ENCODE measurements around the gene MPST.
A peak's percentile ranks its signal among the peaks of the same experiment; 100 is the strongest.

MPST gene

GRCh38 chr22:37019309-37020191, at the start of gene MPST, which contains the start of gene TST:
TSS of gene MPST (plus strand) at chr22:37019742. CDS start at chr22:37019837, 95 bp downstream.
TSS of gene TST (minus strand) at chr22:37019447. CDS start at chr22:37018732, 715 bp downstream.
- TF ChIP-seq FOXK2 (IDR thresholded peaks at IDR 0.05): no peak
- TF ChIP-seq SP1 (IDR thresholded peaks at IDR 0.05): no peak
- no peak for TF ChIP-seq PKNOX1 (IDR thresholded peaks at IDR 0.05)
- TF ChIP-seq HDGF (IDR thresholded peaks at IDR 0.05; ENCODE audit: borderline replicate concordance): no peak
- TF ChIP-seq CTBP1 (IDR thresholded peaks at IDR 0.05; ENCODE audit: borderline replicate concordance): no peak
- 0 out of 2 replicates have a peak, but pooled peaks have one; percentile 72 for TF ChIP-seq LEF1 (IDR thresholded peaks at IDR 0.05; ENCODE audit: borderline replicate concordance)
- TF ChIP-seq L3MBTL2 (conservative IDR thresholded peaks at IDR 0.05): no peak
- TF ChIP-seq FOXA1 (IDR thresholded peaks at IDR 0.05): no peak
- peak; percentile 94 for TF ChIP-seq FOXM1 (IDR thresholded peaks at IDR 0.05; ENCODE audit: borderline replicate concordance)
- TF ChIP-seq ARNT (IDR thresholded peaks at IDR 0.05): peak; percentile 77
- TF ChIP-seq NFRKB (IDR thresholded peaks at IDR 0.05): no peak
- peak; percentile 89 for DNase-seq (ENCODE audit: extremely low spot score)
- CTCF ChIA-PET: interaction anchor here (0.8 kb wide), 2 partner anchors 164 to 178 kb away, joined by 3 to 6 read pairs; no protein-coding TSS in a partner anchor
- POLR2A ChIA-PET: interaction anchor here (0.9 to 3.4 kb wide), 15 partner anchors 10 to 244 kb away, joined by 3 to 21 read pairs (median 4); partner anchors contain the start of genes IFT27 and KCTD17

- POLR2A ChIA-PET: interaction anchor here (1.5 kb wide), 1 partner anchor 12 kb away, joined by 3 read pairs; no protein-coding TSS in a partner anchor
- TF ChIP-seq NFRKB (IDR thresholded peaks at IDR 0.05): no peak
- no peak for TF ChIP-seq ARNT (IDR thresholded peaks at IDR 0.05)
- no peak for DNase-seq (ENCODE audit: extremely low spot score)
- CTCF ChIA-PET: interaction anchor here (0.5 kb wide), 1 partner anchor 192 kb away, joined by 3 read pairs; no protein-coding TSS in a partner anchor
These were observed 48.0 kb upstream of the MPST start for GRCh38 chr22:36971341-36972125.

GRCh38 chr22:36976606-36977005, 42.9 kb upstream of the MPST start:
- DNase-seq (ENCODE audit: extremely low spot score): no peak
- CTCF ChIA-PET: interaction anchor here (0.6 to 2.2 kb wide), 8 partner anchors 9 to 455 kb away, joined by 3 to 7 read pairs (median 4); no protein-coding TSS in a partner anchor
- TF ChIP-seq BHLHE40 (IDR thresholded peaks at IDR 0.05; ENCODE audit: borderline replicate concordance): no peak
- TF ChIP-seq FOXM1 (IDR thresholded peaks at IDR 0.05; ENCODE audit: borderline replicate concordance): no peak
- TF ChIP-seq SUZ12 (IDR thresholded peaks at IDR 0.05): no peak
- TF ChIP-seq ZNF384 (IDR thresholded peaks at IDR 0.05): no peak
- TF ChIP-seq PKNOX1 (IDR thresholded peaks at IDR 0.05): no peak
- no peak for TF ChIP-seq ELF4 (IDR thresholded peaks at IDR 0.05)
- no peak for TF ChIP-seq LEF1 (IDR thresholded peaks at IDR 0.05; ENCODE audit: borderline replicate concordance)
- no peak for TF ChIP-seq HDGF (IDR thresholded peaks at IDR 0.05; ENCODE audit: borderline replicate concordance)
- TF ChIP-seq TARDBP (IDR thresholded peaks at IDR 0.05): no peak
- TF ChIP-seq ARNT (IDR thresholded peaks at IDR 0.05): no peak
- POLR2A ChIA-PET: interaction anchor here (0.9 kb wide), 1 partner anchor 8 kb away, joined by 3 read pairs; no protein-coding TSS in a partner anchor

GRCh38 chr22:36977401-36977861, 42.1 kb upstream of the MPST start:
- TF ChIP-seq SUZ12 (IDR thresholded peaks at IDR 0.05) (no peak), L3MBTL2 (conservative IDR thresholded peaks at IDR 0.05) (no peak), FOXM1 (IDR thresholded peaks at IDR 0.05; ENCODE audit: borderline replicate concordance) (no peak), FOXK2 (IDR thresholded peaks at IDR 0.05) (no peak), PKNOX1 (IDR thresholded peaks at IDR 0.05) (no peak), ELF4 (IDR thresholded peaks at IDR 0.05) (no peak), ARNT (IDR thresholded peaks at IDR 0.05) (no peak), FOXA1 (IDR thresholded peaks at IDR 0.05) (no peak), CTBP1 (IDR thresholded peaks at IDR 0.05; ENCODE audit: borderline replicate concordance) (no peak), NFRKB (IDR thresholded peaks at IDR 0.05) (no peak), LEF1 (IDR thresholded peaks at IDR 0.05; ENCODE audit: borderline replicate concordance) (no peak), BHLHE40 (IDR thresholded peaks at IDR 0.05; ENCODE audit: borderline replicate concordance) (no peak), SP1 (IDR thresholded peaks at IDR 0.05) (no peak)
- CTCF ChIA-PET: interaction anchor here (0.5 to 2.2 kb wide), 17 partner anchors 9 to 1112 kb away, joined by 3 to 7 read pairs (median 4); no protein-coding TSS in a partner anchor
- DNase-seq (ENCODE audit: extremely low spot score): peak; percentile 61
- POLR2A ChIA-PET: interaction anchor here (0.8 to 1.1 kb wide), 2 partner anchors 42 to 121 kb away, joined by 3 to 4 read pairs; partner anchors contain the start of genes MPST and TST

GRCh38 chr22:36977947-36978660, 41.4 kb upstream of the MPST start:
- TF ChIP-seq PKNOX1 (IDR thresholded peaks at IDR 0.05): peak; percentile 77
- no peak for TF ChIP-seq SUZ12 (IDR thresholded peaks at IDR 0.05)
- no peak for TF ChIP-seq BHLHE40 (IDR thresholded peaks at IDR 0.05; ENCODE audit: borderline replicate concordance)
- no peak for TF ChIP-seq HDGF (IDR thresholded peaks at IDR 0.05; ENCODE audit: borderline replicate concordance)
- no peak for TF ChIP-seq SP1 (IDR thresholded peaks at IDR 0.05)
- TF ChIP-seq ARNT (IDR thresholded peaks at IDR 0.05): no peak
- peak; percentile 54 for TF ChIP-seq L3MBTL2 (conservative IDR thresholded peaks at IDR 0.05)
- no peak for TF ChIP-seq FOXA1 (IDR thresholded peaks at IDR 0.05)
- no peak for TF ChIP-seq FOXM1 (IDR thresholded peaks at IDR 0.05; ENCODE audit: borderline replicate concordance)
- no peak for TF ChIP-seq ZNF384 (IDR thresholded peaks at IDR 0.05)
- TF ChIP-seq FOXK2 (IDR thresholded peaks at IDR 0.05): no peak
- ChIA-PET POLR2A (interaction anchor here (0.8 to 1.1 kb wide), 2 partner anchors 41 to 122 kb away, joined by 3 to 4 read pairs; partner anchors contain the start of genes MPST and TST), CTCF (interaction anchor here (0.5 to 1.7 kb wide), 15 partner anchors 10 to 1112 kb away, joined by 3 to 7 read pairs (median 4); no protein-coding TSS in a partner anchor)
- peak; percentile 97 for DNase-seq (ENCODE audit: extremely low spot score)
